GM12878 (cell line): ENCODE results near the gene CD34. TPM values are rescaled to one million over a fixed set of nuclear protein-coding genes. Genes with fewer than 3 reads are reported as not detected.

Experiments used
- ATAC-seq: fragments of 200-7000 bp; cut with Tn5 transposase; 3 replicates; pipeline ENCODE4 v1.9.1; 2020; ENCODE audit warnings: mild to moderate bottlenecking, moderate library complexity
- BruUV-seq: library from RNA; stranded (reverse); fragments of 400-500 nt; replicated peaks from 2 replicates; lab custom pipeline; 2021; lab: Mats Ljungman, UMichigan
- CTCF ChIA-PET: fragments of 300-600 bp; sonication (Branson Sonifier 250); formaldehyde crosslinking; extraction: SDS; loops from one replicate; lab custom pipeline; 2021; ENCODE audit warnings: inconsistent platforms; lab: Yijun Ruan, JAX
- POLR2A ChIA-PET: fragments of 350-600 bp; formaldehyde crosslinking; extraction: SDS; loops from one replicate; lab custom pipeline; 2021; ENCODE audit warnings: inconsistent platforms; lab: Charles Lee
- RAD21 ChIA-PET: fragments of 300-600 bp; sonication (Branson Sonifier 250); formaldehyde crosslinking; loops from one replicate; lab custom pipeline; 2023; ENCODE audit warnings: antibody characterized with exemption; ENCODE audit not compliant: unreplicated experiment; lab: Charles Lee
- SMC1A ChIA-PET: fragments of 300-600 bp; sonication (Branson Sonifier 250); formaldehyde crosslinking; loops from one replicate; lab custom pipeline; 2023; ENCODE audit not compliant: unreplicated experiment, uncharacterized antibody; lab: Charles Lee
- DNase-seq: peaks from one replicate; pipeline ENCODE4 v3.0.0-alpha.2; 2011; ENCODE audit warnings: low read depth, low spot score
- FAIRE-seq: peaks from 3 replicates; lab custom pipeline; 2011; peaks lifted over from hg19 to GRCh38; lab: Jason Lieb, UNC
- H2AFZ ChIP-seq: 2 replicates; pipeline ENCODE4 v1.6.0; 2011; ENCODE audit warnings: low read depth, low read length, control low read depth; ENCODE audit not compliant: control insufficient read depth
- H3K27ac ChIP-seq: 2 replicates; pipeline ENCODE4 v1.5.1; 2011; ENCODE audit warnings: control low read depth; ENCODE audit not compliant: control insufficient read depth, insufficient read depth
- H3K27me3 ChIP-seq, 2 experiments: replicated peaks in 1 of 2; 2 replicates each; pipeline versions ENCODE4 v1.6.0 to v1.6.1; 2011; ENCODE audit warnings: low read length in 1 of 2; ENCODE audit not compliant: control insufficient read depth in 2 of 2, insufficient read depth in 2 of 2
- H3K36me3 ChIP-seq, 2 experiments: 2 replicates each; pipeline ENCODE4 v1.5.1; 2011; ENCODE audit warnings: low read length in 1 of 2; ENCODE audit not compliant: control insufficient read depth in 2 of 2, insufficient read depth in 2 of 2
- H3K4me1 ChIP-seq: 2 replicates; pipeline ENCODE4 v1.6.1; 2011; ENCODE audit warnings: mild to moderate bottlenecking, low read length, moderate library complexity, mixed read lengths; ENCODE audit not compliant: control insufficient read depth, insufficient read depth
- H3K4me2 ChIP-seq: 2 replicates; pipeline ENCODE4 v1.6.0; 2011; ENCODE audit warnings: control low read depth; ENCODE audit not compliant: control insufficient read depth, insufficient read depth
- H3K4me3 ChIP-seq: fragments of 200-600 bp; sonication (generic); 2 replicates; pipeline ENCODE4 v1.5.1; 2016
- H3K79me2 ChIP-seq: 2 replicates; pipeline ENCODE4 v1.6.0; 2011; ENCODE audit warnings: low read length; ENCODE audit not compliant: control insufficient read depth, insufficient read depth
- H3K9ac ChIP-seq: 2 replicates; pipeline ENCODE4 v1.8.0; 2011; ENCODE audit warnings: low read length, control low read depth, mixed read lengths; ENCODE audit not compliant: control insufficient read depth, insufficient read depth
- H3K9me3 ChIP-seq: replicated peaks from 3 replicates; pipeline ENCODE4 v1.5.1; 2011; ENCODE audit warnings: mild to moderate bottlenecking, low read length; ENCODE audit not compliant: control insufficient read depth, insufficient read depth
- H4K20me1 ChIP-seq: 2 replicates; pipeline ENCODE4 v1.6.0; 2011; ENCODE audit not compliant: control insufficient read depth, insufficient read depth
- ATF7 ChIP-seq: fragments of 450-650 bp; IDR thresholded peaks from 2 replicates; pipeline ENCODE4 v1.6.1; 2016; ENCODE audit warnings: low read depth, mild to moderate bottlenecking
- BMI1 ChIP-seq: fragments of 450-650 bp; IDR thresholded peaks from 2 replicates; pipeline ENCODE4 v1.6.1; 2016; ENCODE audit warnings: mild to moderate bottlenecking, moderate library complexity, borderline replicate concordance
- CEBPZ ChIP-seq: fragments of 150-350 bp; IDR thresholded peaks from 2 replicates; pipeline ENCODE4 v1.6.1; 2016; ENCODE audit warnings: low read depth, low read length
- HDAC2 ChIP-seq: fragments of 200-600 bp; sonication (generic); IDR thresholded peaks from 2 replicates; pipeline ENCODE4 v1.6.1; 2017
- IRF5 ChIP-seq: fragments of 450-650 bp; IDR thresholded peaks from 2 replicates; pipeline ENCODE4 v1.6.1; 2017; ENCODE audit warnings: borderline replicate concordance
- KLF5 ChIP-seq: fragments of 450-650 bp; IDR thresholded peaks from 2 replicates; pipeline ENCODE4 v1.6.1; 2014; ENCODE audit warnings: mild to moderate bottlenecking; ENCODE audit not compliant: partially characterized antibody
- NFXL1 ChIP-seq: fragments of 450-650 bp; IDR thresholded peaks from 2 replicates; pipeline ENCODE4 v1.6.1; 2017; ENCODE audit warnings: antibody characterized with exemption, mild to moderate bottlenecking, borderline replicate concordance
- RELB ChIP-seq: fragments of 450-650 bp; IDR thresholded peaks from 2 replicates; pipeline ENCODE4 v1.6.1; 2017; ENCODE audit warnings: low read depth, mild to moderate bottlenecking, moderate library complexity
- REST ChIP-seq: IDR thresholded peaks from 2 replicates; pipeline ENCODE4 v1.6.1; 2012; ENCODE audit warnings: mild to moderate bottlenecking, low read depth, low read length
- SIX5 ChIP-seq: IDR thresholded peaks from 2 replicates; pipeline ENCODE4 v1.6.1; 2011; ENCODE audit warnings: mild to moderate bottlenecking, low read depth, low read length, moderate library complexity; ENCODE audit not compliant: severe bottlenecking
- SMAD1 ChIP-seq: fragments of 450-650 bp; IDR thresholded peaks from 2 replicates; pipeline ENCODE4 v1.6.1; 2018; ENCODE audit warnings: mild to moderate bottlenecking, low read depth; ENCODE audit not compliant: partially characterized antibody
- SUZ12 ChIP-seq: fragments of 200-600 bp; sonication (generic); IDR thresholded peaks from one replicate; pipeline ENCODE4 v1.6.1; 2018; ENCODE audit warnings: antibody characterized with exemption, mild to moderate bottlenecking; ENCODE audit not compliant: unreplicated experiment
- WGBS: methylation state at CpG from one replicate; pipeline ENCODE4 v1.1.6; 2016; ENCODE audit warnings: low lambda C conversion rate; ENCODE audit not compliant: insufficient replicate concordance, insufficient coverage; ENCODE audit errors: missing lambda C conversion rate; 5-methylcytosine and 5-hydroxymethylcytosine counted together
- in situ Hi-C: fragments of 300-500 bp; cut with MboI; formaldehyde crosslinking; loops from 9 replicates; pipeline ENCODE4 v1.14.3; 2018; ENCODE audit warnings: mixed read lengths
- intact Hi-C: fragments of 100-400 bp; cut with micrococcal nuclease; formaldehyde crosslinking; loops from one replicate; pipeline ENCODE4 v1.14.2; 2022; ENCODE audit not compliant: unreplicated experiment
- polyA plus RNA-seq, 11 experiments: library from polyadenylated mRNA; depleted of rRNA in 4 of 11; unstranded in 6 of 11; stranded (reverse) in 5 of 11; fragments of >200 nt; fragmentation: Nextera tagmentation in 4 of 11; fragmentation: Illumina TruSeq in 1 of 11; extraction: Ambion mirVana in 4 of 11; extraction: Trizol in 1 of 11; gene quantifications; 1 replicate in 1 of 11; 2 replicates in 10 of 11; pipeline versions ENCODE4 v1.2.1 to v1.2.3, GENCODE V29; 2011 to 2016; ENCODE audit warnings: inconsistent platforms in 2 of 11, missing spikeins in 2 of 11, low read depth in 1 of 11
- total RNA-seq, 4 experiments: library from RNA; depleted of rRNA in 3 of 4; stranded (reverse); fragments of >200 nt in 3 of 4; fragmentation: Illumina TruSeq in 1 of 4; extraction: Trizol in 1 of 4; gene quantifications; 2 replicates each; pipeline versions ENCODE4 v1.2.1 to v1.2.3, GENCODE V29; 2013 to 2021

Gene CD34
- total and polyA plus RNA-seq, 10 of the 15 experiments (the other 5 are each of a cell fraction or from before 2014, with no cell fraction given) = under 0.01 to 0.08 (median 0.02) TPM; not detected in 6

- TF ChIP-seq REST (no peak), BMI1 (no peak)
Measured at GRCh38 chr1:207960346-207960745, 49.4 kb upstream of the CD34 start (continued).

GRCh38 chr1:207959910-207960309, 49.0 kb upstream of the CD34 start:
- no peak for DNase-seq
- Histone ChIP-seq H3K9me3 (no peaks in the 10 kb centered on the region; the same call in 2 of the 3 replicates), H3K27me3 (peaks cover 11 to 20% of the 10 kb centered on the region in 2 experiments), H3K4me2 (no peak overlapping the region; the same call in 1 of the 2 replicates), H4K20me1 (no peaks in the 10 kb centered on the region), H3K79me2 (no peaks in the 10 kb centered on the region), H3K27ac (no peak overlapping the region), H2AFZ (no peak overlapping the region), H3K4me3 (no peak overlapping the region), H3K36me3 (no peaks in the 10 kb centered on the region), H3K9ac (no peak overlapping the region), H3K4me1 (peaks cover 4% of the 10 kb centered on the region; the same call in 1 of the 2 replicates)
- CTCF ChIA-PET = interaction anchor here (0.8 to 3.7 kb wide), 4 partner anchors 23 to 75 kb away, joined by 3 to 27 read pairs (median 4); no protein-coding TSS in a partner anchor
- 48% methylated on average over 4 of the region's 5 CpGs for WGBS
- no peak for ATAC-seq
- SMC1A ChIA-PET = interaction anchor here (0.7 to 1.6 kb wide), 4 partner anchors 42 to 1143 kb away, joined by 3 to 6 read pairs (median 4); no protein-coding TSS in a partner anchor
- BruUV-seq = no TSS peak
- POLR2A ChIA-PET = no interaction called here
- RAD21 ChIA-PET = interaction anchor here (0.8 to 6.3 kb wide), 3 partner anchors 24 to 74 kb away, joined by 3 to 110 read pairs (median 3); no protein-coding TSS in a partner anchor
- intact Hi-C loops = no loop called here
- FAIRE-seq = no peak
- in situ Hi-C loops = loop anchor here (10.0 kb wide), 1 partner anchor 135 kb away; no protein-coding TSS in a partner anchor
- TF ChIP-seq NFXL1 (no peak), SMAD1 (no peak), ATF7 (no peak), SUZ12 (no peak), SIX5 (no peak), IRF5 (no peak), HDAC2 (no peak), RELB (no peak), KLF5 (no peak), CEBPZ (no peak)
